Calu3 (cell line): Measurements from ENCODE around the gene UBXN11. TPM values are rescaled to one million over a fixed set of nuclear protein-coding genes. Genes with fewer than 3 reads are reported as not detected.

Source experiments
- BruUV-seq: library from RNA; stranded (reverse); fragments of 400-500 nt; replicated peaks from 2 replicates; lab custom pipeline; 2021; lab: Mats Ljungman, UMichigan
- CTCF ChIA-PET: fragments of 300-600 bp; sonication (Branson Sonifier 250); formaldehyde crosslinking; loops from one replicate; lab custom pipeline; 2022; ENCODE audit warnings: antibody characterized with exemption; lab: Charles Lee
- DNase-seq: peaks from one replicate; pipeline ENCODE4 v3.0.0; 2022
- H3K27ac Mint-ChIP-seq: one replicate; pipeline ENCODE4 v1.8.0; 2022; ENCODE audit warnings: mixed read lengths; ENCODE audit not compliant: unreplicated experiment
- H3K27me3 Mint-ChIP-seq: one replicate; pipeline ENCODE4 v1.8.0; 2022; ENCODE audit warnings: mixed read lengths; ENCODE audit not compliant: unreplicated experiment
- H3K36me3 Mint-ChIP-seq: one replicate; pipeline ENCODE4 v1.8.0; 2022; ENCODE audit warnings: mild to moderate bottlenecking, moderate library complexity, mixed read lengths; ENCODE audit not compliant: insufficient read depth, unreplicated experiment
- H3K4me1 Mint-ChIP-seq: one replicate; pipeline ENCODE4 v1.8.0; 2022; ENCODE audit warnings: mild to moderate bottlenecking, low read depth, mixed read lengths; ENCODE audit not compliant: unreplicated experiment
- H3K4me3 Mint-ChIP-seq: one replicate; pipeline ENCODE4 v1.8.0; 2022; ENCODE audit warnings: mild to moderate bottlenecking, low read depth, moderate library complexity, mixed read lengths; ENCODE audit not compliant: unreplicated experiment
- H3K9me3 Mint-ChIP-seq: one replicate; pipeline ENCODE4 v1.8.0; 2022; ENCODE audit warnings: low read depth, mixed read lengths; ENCODE audit not compliant: unreplicated experiment
- CTCF ChIP-seq: fragments of 200-600 bp; IDR thresholded peaks from one replicate; pipeline ENCODE4 v1.8.0; 2022; ENCODE audit warnings: antibody characterized with exemption; ENCODE audit not compliant: unreplicated experiment
- intact Hi-C: fragments of 100-400 bp; cut with micrococcal nuclease; formaldehyde crosslinking; loops from one replicate; pipeline ENCODE4 v1.10.0; 2022; ENCODE audit not compliant: unreplicated experiment
- total RNA-seq: library from RNA; stranded (reverse); gene quantifications from 2 replicates; pipeline ENCODE4 v1.2.3, GENCODE V29; 2022

The UBXN11 gene
- total RNA-seq, 1 experiment from 2014 or later: 24.0 TPM

GRCh38 chr1:26283871-26284596 lies 22.4 kb downstream of the UBXN11 start:
- intact Hi-C loops: no loop called here
- DNase-seq: no peak
- Mint-ChIP-seq H3K4me3 (peak overlapping the region; percentile 48), H3K4me1 (peaks cover 24% of the 10 kb centered on the region), H3K36me3 (peaks cover 50% of the 10 kb centered on the region), H3K9me3 (no peaks in the 10 kb centered on the region), H3K27ac (peak overlapping the region; percentile 84), H3K27me3 (no peaks in the 10 kb centered on the region)
- BruUV-seq: TSS peak; percentile 12
- TF ChIP-seq CTCF: no peak
- CTCF ChIA-PET: no interaction called here

GRCh38 chr1:26283279-26283853 lies 23.1 kb downstream of the UBXN11 start:
- Mint-ChIP-seq H3K27me3 (no peaks in the 10 kb centered on the region), H3K36me3 (peaks cover 57% of the 10 kb centered on the region), H3K4me1 (peaks cover 30% of the 10 kb centered on the region), H3K27ac (no peak overlapping the region), H3K4me3 (no peak overlapping the region), H3K9me3 (no peaks in the 10 kb centered on the region)
- intact Hi-C loops: no loop called here
- CTCF ChIA-PET: no interaction called here
- no peak for TF ChIP-seq CTCF
- no TSS peak for BruUV-seq
- DNase-seq: no peak

GRCh38 chr1:26282401-26282918 lies 24.0 kb downstream of the UBXN11 start:
- H3K4me1 Mint-ChIP-seq: peaks cover 39% of the 10 kb centered on the region
- intact Hi-C loops: no loop called here

GRCh38 chr1:26281971-26282370 lies 24.5 kb downstream of the UBXN11 start:
- BruUV-seq: no TSS peak
- Mint-ChIP-seq H3K4me1 (peaks cover 44% of the 10 kb centered on the region), H3K27me3 (no peaks in the 10 kb centered on the region), H3K36me3 (peaks cover 67% of the 10 kb centered on the region), H3K4me3 (no peak overlapping the region), H3K27ac (peak overlapping the region; percentile 92), H3K9me3 (no peaks in the 10 kb centered on the region)
- intact Hi-C loops: no loop called here
- DNase-seq: no peak
- TF ChIP-seq CTCF: no peak
- CTCF ChIA-PET: interaction anchor here (0.6 kb wide), 1 partner anchor 169 kb away, joined by 4 read pairs; no protein-coding TSS in a partner anchor

More at GRCh38 chr1:26282401-26282918, 24.0 kb downstream of the UBXN11 start:
- H3K27ac Mint-ChIP-seq: no peak overlapping the region
- H3K9me3 Mint-ChIP-seq: no peaks in the 10 kb centered on the region
- CTCF ChIA-PET: no interaction called here
- no TSS peak for BruUV-seq
- DNase-seq: no peak
- no peak for TF ChIP-seq CTCF
- peaks cover 63% of the 10 kb centered on the region for H3K36me3 Mint-ChIP-seq
- H3K27me3 Mint-ChIP-seq: no peaks in the 10 kb centered on the region
- no peak overlapping the region for H3K4me3 Mint-ChIP-seq
